Measurements from ENCODE around the gene ANKS6.

GRCh38 chr9:98806394-98807035, 10.2 kb upstream of the ANKS6 start:
- no peak for TF ChIP-seq POLR2A (IDR thresholded peaks at IDR 0.05)
- peak in 1 of 7 experiments; percentile 18 for TF ChIP-seq CTCF (IDR thresholded peaks at IDR 0.05)

Data from stomach (tissue), 4 donors.